Testis (tissue), 2 donors: ENCODE data around the gene USP2.

Experiments used
- CTCF ChIP-seq, 3 experiments: fragments of 450-650 bp in 2 of 3; fragments of 200-600 bp in 1 of 3; sonication (generic) in 1 of 3; IDR thresholded peaks; one replicate each; pipeline ENCODE4 v1.5.1; 2016 to 2019; ENCODE audit warnings: antibody characterized with exemption in 3 of 3, mild to moderate bottlenecking in 2 of 3, moderate library complexity in 1 of 3
- POLR2A ChIP-seq: fragments of 450-650 bp; IDR thresholded peaks from one replicate; pipeline ENCODE4 v1.6.1; 2017; ENCODE audit warnings: antibody characterized with exemption, mild to moderate bottlenecking, moderate library complexity

GRCh38 chr11:119388103-119388502, 6.6 kb upstream of the USP2 start:
- TF ChIP-seq POLR2A (no peak), CTCF (IDR thresholded peaks at IDR 0.05) (no peak)
